ENCODE results near the gene CRYGA. TPM values are rescaled to one million over a fixed set of nuclear protein-coding genes. Genes with fewer than 3 reads are reported as not detected.

CRYGA gene
- total and polyA plus RNA-seq, 3 donors from 2014 or later = not detected

- DNase-seq = no peak
- Histone ChIP-seq H3K4me1 (no peaks in the 10 kb centered on the region), H3K4me3 (no peak overlapping the region), H3K36me3 (ENCODE audit: low read depth, missing control alignments) (no peaks in the 10 kb centered on the region), H3K27me3 (no peaks in the 10 kb centered on the region), H3K27ac (no peak overlapping the region), H3K9me3 (no peaks in the 10 kb centered on the region)
- TF ChIP-seq CTCF (IDR thresholded peaks at IDR 0.05) = no peak
- no peak for TF ChIP-seq POLR2A (IDR thresholded peaks at IDR 0.05)
- WGBS, 2 donors = 81 to 92% methylated on average over 2 of the region's 2 CpGs
- intact Hi-C loops (cut with DNase I; ENCODE audit: low total_unique reads) = no loop called here
Observed at GRCh38 chr2:208136716-208137094, 26.7 kb downstream of the CRYGA start.

- no peaks in the 10 kb centered on the region for H3K27me3 ChIP-seq
- intact Hi-C loops (cut with DNase I; ENCODE audit: low total_unique reads) = no loop called here
- no peak overlapping the region for H3K4me3 ChIP-seq
- no peak for DNase-seq
- TF ChIP-seq POLR2A (IDR thresholded peaks at IDR 0.05) (no peak), CTCF (IDR thresholded peaks at IDR 0.05) (no peak)
- 70 to 73% methylated on average over 11 of the region's 11 CpGs for WGBS, 2 donors
- H3K27ac ChIP-seq = no peak overlapping the region
- H3K9me3 ChIP-seq = no peaks in the 10 kb centered on the region
- H3K36me3 ChIP-seq (ENCODE audit: low read depth, missing control alignments) = no peaks in the 10 kb centered on the region
- no peaks in the 10 kb centered on the region for H3K4me1 ChIP-seq
Observed at GRCh38 chr2:208135794-208136715, 27.3 kb downstream of the CRYGA start.

DNA sequence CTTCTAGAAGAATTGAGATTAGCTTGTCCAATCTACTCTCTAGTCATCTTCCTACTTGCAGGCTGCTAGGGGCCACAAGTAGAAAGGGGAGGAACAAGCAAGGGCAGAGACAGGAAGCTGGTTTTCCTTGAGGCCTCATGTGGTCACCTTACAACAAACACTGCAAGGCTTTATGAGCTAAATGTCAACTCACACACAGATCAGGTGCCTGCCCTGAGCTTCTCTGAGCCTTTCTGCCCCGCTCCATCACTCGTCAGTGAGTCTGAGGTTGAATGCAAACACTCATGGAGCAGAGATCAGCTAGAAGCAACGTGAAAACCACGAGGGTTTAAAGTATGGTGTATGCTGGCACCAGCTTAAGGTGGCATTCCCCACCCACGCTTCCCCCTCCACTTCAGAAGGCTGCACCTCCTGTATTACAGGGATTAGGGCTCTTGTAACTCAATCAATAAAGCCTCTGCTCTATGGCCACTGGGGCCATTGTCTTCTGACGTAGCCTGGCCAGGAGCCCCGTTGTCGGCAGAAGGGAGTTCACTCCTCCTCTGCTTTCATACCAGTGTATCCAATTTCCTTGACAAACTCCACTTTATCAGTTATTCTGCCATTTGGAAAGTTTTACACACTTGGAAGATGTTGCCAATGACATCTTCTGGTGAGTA lies 28.3 kb downstream of the CRYGA start:
- TF ChIP-seq CTCF (IDR thresholded peaks at IDR 0.05) (no peak), POLR2A (IDR thresholded peaks at IDR 0.05) (no peak)
- intact Hi-C loops (cut with DNase I; ENCODE audit: low total_unique reads) = no loop called here
- H3K36me3 ChIP-seq (ENCODE audit: low read depth, missing control alignments) = no peaks in the 10 kb centered on the region
- WGBS, 2 donors = 46 to 51% methylated on average over 7 to 8 of the region's 8 CpGs
- no peaks in the 10 kb centered on the region for H3K27me3 ChIP-seq
- H3K27ac ChIP-seq = no peak overlapping the region
- no peak overlapping the region for H3K4me3 ChIP-seq
- H3K4me1 ChIP-seq = no peaks in the 10 kb centered on the region
- no peaks in the 10 kb centered on the region for H3K9me3 ChIP-seq
- DNase-seq = no peak

- H3K4me1 ChIP-seq = no peaks in the 10 kb centered on the region
- H3K27me3 ChIP-seq = no peaks in the 10 kb centered on the region
- no peaks in the 10 kb centered on the region for H3K36me3 ChIP-seq (ENCODE audit: low read depth, missing control alignments)
- no peaks in the 10 kb centered on the region for H3K9me3 ChIP-seq
- no peak for DNase-seq
- TF ChIP-seq CTCF (IDR thresholded peaks at IDR 0.05) (no peak), POLR2A (IDR thresholded peaks at IDR 0.05) (no peak)
- no peak overlapping the region for H3K27ac ChIP-seq
- 69 to 79% methylated on average over 6 of the region's 6 CpGs for WGBS, 2 donors
- intact Hi-C loops (cut with DNase I; ENCODE audit: low total_unique reads) = no loop called here
- no peak overlapping the region for H3K4me3 ChIP-seq
Observed at GRCh38 chr2:208130712-208131110, 32.7 kb downstream of the CRYGA start.

All from testis (tissue), 3 donors.